NCI-H146 treated with DMSO at 0.1 percent for 48 hours (cell line): ENCODE measurements around the gene PEDS1.
"Not testable (repeated sequence)": the region's sequence is repeated elsewhere in the genome, so short reads cannot be mapped to it uniquely, and the experiment has no call there.

ENCODE experiments used
- DNase-seq: peaks from one replicate; lab custom pipeline; 2025; ENCODE audit not compliant: unreplicated experiment; lab: John Stamatoyannopoulos, UW

Gene PEDS1

DNA sequence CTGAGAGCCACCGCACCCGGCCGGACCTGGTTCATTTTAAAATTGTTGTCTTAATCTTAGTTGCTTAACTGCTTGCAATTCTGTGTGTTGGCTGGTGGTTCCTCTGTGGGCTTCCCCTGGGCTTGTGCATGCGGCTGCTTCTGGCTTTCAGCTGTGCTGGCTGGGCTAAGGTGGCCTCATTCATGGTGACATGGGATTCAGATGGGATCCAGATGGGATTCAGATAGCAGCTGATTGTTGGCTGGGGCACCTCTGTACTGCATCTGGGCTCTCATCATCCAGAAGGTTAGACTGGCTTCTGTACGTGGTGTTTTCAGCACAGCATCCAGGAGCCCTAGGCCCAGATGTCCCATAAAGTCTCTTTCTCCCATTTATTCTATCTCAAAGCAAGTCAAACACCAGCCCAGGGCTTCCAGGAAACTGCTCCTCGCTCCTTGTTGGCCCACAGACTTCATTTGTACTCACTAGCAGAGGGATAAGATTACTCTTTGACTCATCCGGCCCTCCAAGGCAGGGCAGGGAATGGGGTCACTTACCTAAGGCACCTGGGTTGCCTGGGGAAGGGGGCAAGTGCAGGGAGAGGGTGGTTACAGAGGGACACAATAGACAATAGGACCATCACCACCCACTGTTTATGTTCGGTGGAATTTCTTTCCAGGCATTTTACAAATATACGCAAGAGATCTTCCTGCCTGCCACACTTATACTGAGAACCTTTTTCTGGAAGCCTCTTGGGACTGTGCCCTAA, 10.2 kb upstream of the PEDS1 start:
- no peak for DNase-seq

DNA sequence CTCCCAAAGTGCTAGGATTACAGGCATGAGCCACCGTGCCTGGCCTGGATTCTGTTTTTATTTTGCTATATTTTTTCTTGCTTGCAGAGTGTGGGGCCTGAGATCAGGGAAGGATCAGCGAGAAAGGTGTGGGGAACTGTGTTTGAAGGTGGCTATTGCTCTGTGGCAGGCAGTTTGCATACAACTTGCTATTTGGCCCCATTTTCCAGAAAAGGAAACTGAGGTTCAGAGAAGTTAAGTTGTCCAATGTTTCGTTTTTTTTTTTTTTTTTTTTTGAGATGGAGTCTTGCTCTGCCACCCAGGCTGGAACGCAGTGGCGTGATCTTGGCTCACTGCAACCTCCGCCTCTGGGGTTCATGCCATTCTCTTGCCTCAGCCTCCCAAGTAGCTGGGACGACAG, 8.0 kb upstream of the PEDS1 start:
- DNase-seq = not testable (repeated sequence)

DNA sequence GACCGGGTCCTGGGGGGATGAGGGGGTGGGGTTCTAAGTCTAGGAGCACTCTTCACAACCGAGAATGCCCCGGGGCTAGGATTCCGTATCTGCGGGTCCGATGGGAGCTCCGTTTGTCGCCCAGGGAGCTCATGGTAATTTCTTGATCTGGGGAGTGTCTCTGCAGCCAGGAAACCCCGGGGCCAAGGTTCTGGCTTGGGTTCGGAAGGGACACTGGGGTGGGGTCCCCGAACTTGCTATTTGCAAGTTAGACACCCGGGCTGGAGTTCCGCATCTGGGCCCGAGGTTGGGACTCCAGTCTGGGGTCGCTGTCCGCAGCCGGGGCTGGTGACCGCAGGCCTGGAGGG, 397 bp downstream of the PEDS1 start:
- no peak for DNase-seq

DNA sequence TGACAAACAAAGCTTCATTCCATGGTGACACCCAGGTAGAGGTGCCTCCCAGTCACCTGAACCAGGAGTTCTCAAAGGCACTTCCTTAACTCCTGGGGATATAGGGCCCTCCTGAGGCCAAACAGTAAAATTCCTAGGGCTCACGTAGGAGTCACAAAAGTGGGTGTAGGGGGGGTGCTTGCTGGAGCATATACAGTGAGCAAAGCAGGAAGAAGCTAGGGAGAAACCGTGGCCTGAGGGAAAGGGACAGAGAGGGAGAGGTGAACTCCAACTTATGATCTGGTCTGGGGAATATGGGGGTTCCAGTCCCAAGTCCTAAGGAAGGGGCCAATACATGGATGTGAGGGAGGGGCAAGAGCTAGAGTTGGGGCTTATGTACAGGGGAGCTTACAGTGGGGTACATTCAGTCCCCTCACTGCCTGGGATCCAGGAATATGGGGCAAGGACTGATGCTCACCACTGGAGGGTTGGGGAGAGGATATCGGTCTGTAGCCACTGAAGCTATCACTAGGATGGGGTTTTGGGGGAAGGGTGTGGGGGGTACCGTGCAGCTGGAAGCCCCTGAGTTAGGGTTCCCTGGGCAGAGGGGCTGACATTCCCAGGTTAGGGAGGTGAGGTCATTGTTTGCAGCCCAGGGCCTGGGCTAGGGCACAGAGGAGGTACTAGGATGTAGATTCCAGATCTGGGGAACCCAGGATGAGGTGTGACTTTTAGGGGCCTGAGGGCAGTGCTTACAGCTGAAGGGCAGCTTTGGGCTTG, 950 bp downstream of the PEDS1 start:
- DNase-seq = no peak

DNA sequence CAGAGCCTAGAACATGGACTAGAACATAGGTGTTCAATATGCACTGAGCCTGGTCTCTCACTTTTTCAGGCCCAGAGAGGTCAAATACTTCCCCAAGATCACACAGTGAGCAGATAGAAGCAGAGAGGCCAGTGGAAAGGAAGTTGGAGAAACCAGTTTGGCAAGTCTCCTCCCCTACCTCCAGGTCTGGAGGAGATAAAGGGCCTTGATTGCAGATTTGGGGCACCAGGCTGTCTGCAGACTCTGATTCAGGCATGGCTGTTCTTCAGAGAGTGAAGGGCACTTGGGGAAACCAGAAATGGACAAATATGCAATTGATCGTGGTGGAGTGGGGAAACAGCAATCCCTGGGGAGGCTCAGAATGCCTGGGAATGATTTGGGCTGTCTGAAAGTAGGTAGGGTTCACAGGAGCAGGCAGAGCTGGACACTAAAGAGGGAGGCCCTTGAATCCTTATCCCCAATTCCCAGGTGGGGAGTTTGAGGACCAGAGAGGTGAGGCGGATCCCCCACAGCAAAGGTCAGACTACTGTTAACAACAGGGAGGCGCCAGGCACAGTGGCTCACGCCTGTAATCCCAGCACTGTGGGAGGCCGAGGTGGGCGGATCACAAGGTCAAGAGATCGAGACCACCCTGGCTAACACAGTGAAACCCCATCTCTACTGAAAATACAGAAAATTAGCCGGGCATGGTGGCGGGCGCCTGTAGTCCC, 2.3 kb downstream of the PEDS1 start:
- DNase-seq = no peak

DNA sequence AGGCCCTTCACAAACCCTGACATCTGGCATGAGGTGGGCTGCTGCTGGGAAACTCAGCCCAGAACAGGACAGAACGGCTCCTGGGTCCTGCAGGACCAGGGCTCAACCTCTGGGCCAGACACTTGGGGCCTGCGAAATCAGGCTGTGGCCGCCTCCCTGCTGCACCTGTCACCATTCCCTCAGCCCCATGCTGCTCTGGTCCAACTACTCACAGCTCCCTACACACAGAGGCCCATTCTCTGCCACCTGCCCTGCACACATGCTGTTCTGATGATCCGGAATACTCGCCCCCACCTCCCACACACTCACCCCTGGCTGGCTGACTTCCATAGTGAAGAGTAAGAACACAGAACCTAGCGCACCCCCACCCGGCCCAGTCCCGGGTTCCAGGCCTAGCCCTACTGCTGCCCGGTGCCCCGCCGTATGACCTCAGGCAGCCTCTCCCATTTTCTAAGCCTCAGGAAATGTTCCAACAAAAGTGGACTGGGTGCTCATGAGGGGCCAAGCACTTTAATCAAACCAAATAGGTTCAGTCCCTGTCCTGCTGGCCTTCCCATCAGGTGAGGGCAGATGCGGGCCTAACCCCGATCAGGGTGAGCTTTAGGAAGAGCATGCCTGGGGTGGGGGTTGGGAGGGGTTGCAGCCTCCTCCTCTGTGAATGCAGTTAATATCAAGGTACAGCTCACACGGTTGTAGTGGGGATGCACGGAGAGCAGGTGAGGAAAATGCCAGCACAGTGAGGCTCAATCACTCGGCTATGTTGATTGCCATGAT, 3.9 kb downstream of the PEDS1 start:
- DNase-seq = no peak

DNA sequence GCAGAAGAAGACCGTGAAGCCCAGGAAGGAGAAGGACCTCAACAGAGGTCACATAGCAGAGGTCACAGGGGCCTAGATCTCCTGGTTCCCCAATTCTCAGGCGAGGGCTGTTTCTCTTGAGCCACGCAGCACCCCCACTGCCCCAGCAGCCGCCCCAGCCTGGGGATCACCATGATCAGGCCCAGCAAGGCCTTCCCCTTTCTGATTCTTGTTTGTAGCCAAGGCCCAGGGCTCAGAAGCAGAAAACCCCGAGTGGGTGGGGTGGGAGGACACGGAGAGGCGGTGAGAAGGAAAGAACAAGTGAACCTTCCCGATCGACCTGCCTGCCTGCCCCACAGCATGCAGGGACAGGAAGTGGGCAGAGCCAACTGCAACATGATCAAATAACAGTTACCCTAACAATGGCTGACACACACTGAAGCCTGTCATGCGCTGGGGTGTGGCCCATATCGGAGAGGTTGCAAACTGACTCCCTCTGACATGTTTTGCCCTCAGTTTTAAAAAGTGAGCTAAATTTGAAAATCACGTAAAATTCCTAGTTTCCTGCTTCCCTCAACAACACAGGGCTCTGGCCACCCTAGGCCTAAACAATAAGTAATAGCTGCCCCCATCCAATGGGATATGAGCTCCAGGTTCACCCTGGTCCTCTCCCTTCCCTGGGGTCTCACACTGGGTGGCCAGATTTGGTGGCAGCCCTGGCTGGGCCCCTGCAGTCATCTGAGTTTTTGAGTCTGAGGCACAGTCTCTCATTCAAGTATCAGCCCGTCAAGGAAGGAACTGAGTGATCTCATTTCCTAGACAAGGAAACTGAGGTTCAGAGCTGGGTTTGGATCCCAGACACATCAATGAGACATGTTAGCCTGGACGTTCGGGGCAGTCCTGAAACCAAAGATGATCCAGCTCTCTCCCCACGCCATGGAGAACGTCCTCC, 6.5 kb downstream of the PEDS1 start:
- no peak for DNase-seq

DNA sequence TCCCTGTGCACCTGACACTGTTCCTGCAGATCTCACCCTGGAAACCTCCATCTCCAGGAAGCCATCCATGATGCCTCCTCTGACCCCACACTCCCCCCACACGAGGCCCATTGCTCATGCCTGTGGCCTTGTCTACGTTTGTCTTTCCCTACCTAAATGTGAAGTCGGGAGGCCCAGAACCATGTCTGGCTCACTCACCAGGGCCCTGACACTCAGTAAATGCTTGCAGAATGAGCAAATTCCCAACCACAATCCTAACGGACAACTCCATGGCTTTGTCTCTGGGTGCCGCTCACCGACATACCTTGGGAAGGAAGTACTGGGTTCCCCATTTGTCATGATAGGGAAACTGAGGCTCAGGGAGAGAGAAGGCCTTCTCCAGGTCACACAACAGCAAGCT, 7.3 kb downstream of the PEDS1 start:
- no peak for DNase-seq

DNA sequence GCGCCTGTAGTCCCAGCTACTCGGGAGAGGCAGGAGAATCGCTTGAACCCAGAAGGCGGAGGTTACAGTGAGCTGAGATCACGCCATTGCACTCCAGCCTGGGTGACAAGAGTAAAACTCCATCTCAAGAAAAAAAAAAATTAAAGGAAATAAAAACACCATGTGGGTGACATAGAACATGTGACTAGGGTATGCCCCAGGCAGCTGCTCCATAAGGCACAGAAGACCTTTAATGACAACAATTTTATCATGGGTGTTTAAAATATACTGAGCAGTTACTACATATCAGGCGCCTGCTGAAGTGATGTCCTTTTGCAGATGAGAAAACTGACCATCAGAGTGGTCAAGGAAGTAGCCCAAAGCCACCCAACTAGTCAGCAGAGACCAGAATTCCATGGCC, 8.0 kb downstream of the PEDS1 start:
- no peak for DNase-seq

DNA sequence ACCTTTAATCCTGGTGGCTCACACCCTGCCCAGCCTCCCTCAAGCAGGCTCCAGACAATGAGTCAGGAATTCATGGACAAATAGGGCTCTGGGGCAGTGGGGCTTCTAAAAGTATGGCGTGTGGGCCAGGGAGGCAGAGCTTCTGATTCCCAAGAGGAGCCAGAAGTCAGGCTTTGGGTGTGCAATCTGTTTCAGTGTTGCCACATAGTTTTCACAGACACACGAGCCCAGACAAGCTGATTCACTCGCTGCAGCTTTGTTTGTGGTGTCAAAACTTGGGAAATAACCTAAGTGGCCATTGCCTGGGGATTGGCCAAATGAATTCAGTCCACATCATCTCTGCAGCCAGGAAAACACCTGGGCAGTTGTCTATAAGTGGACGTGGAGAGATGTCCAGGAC, 9.2 kb downstream of the PEDS1 start:
- DNase-seq = no peak

DNA sequence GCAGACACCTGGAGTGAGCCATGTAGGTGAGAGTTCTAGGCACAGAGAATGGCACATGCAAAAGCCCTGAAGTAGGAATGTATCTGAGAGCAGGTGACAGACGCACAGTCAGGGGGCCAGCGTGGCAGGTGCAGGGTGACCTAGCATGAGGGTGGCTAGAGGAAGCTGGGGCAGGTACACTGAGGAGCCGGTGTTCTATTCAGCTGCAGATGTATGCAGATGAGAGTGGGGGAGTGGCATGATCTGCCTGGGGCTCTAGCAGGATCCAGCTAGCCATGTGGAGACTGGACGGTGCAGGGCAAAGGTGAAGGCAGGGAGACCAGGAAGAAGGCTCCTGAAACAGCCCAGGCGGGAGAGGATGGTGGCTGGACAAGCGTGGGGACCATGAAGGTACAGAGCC, 10.7 kb downstream of the PEDS1 start:
- peak; percentile 80 for DNase-seq

DNA sequence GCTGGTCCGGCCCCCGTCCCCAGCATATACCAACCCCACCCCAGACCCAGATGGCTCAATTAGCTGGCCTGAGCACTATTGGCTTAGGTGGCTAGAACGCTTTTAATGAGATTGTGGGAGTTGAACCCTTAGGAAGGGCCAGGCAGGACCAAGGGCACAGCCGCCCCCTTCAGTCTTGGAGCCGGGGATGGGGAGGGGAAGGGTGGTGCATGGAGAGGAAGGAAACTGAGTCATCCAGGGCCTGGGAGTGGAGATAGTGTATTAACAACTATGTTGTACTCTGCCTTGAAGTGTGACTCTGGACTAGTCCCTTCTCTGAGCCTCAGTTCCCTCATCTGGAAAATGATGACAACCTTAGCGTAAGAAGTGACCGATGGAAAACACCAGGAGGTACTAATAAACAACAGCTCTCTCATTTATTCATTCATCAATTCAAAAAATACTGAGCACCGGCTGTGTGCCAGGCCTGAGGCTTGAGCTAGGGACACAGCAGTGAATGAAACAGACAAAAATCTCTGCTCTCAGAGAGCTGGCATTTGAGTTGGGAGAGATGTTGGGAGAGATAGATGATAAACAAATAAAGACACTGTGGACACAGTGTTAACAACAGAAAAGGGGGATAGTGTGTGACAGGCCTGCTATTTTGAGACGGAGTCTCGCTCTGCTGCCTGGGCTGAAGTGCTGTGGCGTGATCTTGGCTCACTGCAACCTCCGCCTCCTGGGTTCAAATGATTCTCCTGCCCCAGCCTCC, 11.5 kb downstream of the PEDS1 start:
- DNase-seq = no peak

DNA sequence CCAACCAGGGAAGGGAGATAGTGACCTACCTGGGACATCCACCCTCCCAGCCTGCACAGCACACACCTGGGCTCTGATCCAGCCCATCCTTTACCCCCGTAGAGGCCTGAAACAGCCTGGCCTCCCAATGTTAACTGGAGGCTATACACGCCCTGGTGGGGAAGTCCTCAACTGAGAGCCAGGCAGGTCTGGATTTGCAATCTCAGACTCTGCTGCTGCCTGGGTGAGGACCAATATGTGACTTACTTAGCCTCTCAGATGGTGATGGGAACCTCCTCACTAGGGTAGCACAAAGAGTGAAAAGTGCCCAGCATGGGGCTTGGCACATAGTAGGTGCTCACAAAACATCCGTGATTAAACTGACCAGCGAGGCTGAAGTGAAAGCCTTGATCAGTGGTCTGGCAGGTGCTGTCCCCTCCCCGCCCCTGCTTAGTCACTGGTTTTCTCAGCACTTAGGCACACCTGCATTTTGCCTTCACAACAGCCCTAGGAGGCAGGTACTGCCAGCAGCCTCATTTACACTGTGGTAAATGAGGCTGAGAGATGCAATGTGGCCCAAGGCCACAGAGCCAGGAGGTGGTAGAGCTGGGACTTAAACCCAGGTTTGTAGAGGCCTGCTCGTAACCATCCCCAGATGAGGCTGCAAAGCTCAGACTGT, 12.4 kb downstream of the PEDS1 start:
- DNase-seq = no peak

DNA sequence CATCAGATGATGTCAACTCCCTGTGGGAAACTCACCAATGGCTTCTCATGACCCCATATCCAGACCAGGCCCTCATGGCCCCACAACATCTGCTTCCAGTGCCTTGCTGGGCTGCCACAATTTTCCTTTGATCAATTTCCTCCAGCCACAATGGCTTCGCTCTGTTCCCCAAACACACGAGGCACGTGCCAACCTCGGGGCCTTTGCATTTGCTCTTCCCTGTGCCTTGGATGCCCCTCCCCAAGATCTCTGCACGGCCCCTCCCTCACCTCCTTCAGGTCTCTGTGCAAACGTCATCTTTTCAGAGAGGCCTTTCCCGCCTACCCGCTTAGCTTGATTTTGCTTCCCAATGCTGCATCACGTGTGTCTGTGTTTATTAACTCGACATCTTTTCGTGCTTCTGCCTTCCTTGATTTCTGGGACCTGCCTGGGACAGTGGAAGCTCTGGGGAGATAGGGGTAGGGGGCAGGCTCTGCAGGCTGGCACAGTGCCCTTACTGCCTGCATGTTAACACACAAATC, 13.1 kb downstream of the PEDS1 start:
- no peak for DNase-seq

DNA sequence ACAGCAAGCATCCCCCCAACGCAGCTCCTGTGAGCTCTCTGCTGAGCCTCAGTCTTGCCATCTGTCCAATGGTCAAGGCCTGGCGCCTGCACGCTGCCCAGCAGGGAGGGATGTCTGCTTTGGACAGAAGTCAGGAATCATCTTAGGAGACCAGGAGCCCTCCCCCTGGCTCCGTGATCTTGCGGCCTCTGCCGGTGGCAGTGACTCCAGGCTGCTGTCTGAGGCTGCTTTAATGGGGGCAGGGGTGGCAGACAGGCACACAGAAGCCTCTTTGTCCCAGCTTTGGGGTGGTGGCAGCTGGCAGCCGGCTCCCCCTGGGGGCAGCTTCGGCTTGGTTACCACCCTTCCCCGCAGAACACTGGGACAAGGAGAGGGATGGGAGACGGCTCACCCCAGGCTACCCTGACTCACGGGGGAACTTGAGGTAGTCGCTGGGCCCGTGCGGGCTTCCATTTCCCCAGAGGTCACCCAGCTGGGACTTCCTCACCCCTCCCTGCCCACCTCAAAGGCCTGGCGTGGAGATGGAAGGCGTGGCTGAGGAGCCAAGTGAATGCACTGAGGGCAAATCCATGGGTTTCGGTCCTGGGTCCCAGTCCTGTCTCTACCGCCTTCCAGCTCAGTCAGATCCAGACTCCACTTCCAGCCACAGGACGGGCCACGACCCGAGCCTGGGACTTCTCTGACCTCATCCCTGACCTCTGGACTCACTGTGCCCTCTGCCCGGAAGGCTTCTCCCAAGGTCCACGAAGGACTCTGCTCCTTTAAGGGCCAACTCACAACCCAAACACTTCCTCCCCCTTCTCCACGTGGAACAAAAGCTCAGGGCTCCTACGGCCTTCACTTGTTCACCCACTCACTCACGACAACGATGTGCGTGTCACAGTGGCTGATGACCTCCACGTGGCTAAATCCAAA, 14.8 kb downstream of the PEDS1 start:
- no peak for DNase-seq

DNA sequence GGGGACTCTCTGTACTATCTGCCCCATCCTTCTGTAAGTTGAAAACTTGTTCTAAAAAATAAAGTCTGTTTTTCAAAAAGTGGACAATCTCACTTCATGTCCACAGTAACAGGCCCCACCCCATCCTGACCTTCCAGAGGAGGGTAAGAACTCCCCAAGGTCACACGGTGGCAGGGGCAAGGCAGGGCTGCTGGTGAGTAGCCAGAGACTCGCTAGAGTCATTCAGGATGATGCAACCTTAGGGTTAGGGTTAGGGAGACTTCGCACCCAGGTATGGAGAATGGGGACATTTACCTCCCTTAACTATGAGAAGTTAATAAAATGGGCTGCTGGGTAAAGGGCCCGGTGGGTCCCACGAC, 15.4 kb downstream of the PEDS1 start:
- DNase-seq = no peak

DNA sequence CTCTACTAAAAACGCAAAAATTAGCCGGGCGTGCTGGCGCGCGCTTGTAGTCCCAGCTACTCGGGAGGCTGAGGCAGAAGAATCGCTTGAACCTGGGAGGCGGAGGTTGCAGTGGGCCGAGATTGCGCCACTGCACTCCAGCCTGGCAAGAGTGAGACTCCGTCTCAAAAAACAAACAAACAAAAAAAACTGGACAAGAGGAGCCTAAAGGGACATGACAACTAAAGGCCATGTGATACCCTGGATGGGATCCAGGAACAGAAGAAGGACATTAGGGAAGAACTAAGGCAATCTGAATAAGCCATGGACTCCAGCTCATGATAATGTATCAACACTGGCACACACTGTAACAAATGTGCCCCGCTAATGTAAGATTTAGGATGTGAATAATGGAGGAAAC, 15.8 kb downstream of the PEDS1 start:
- not testable (repeated sequence) for DNase-seq
